Caco-2 (cell line): ENCODE results near the gene SOX2. TPM values are rescaled to one million over a fixed set of nuclear protein-coding genes. Genes with fewer than 3 reads are reported as not detected.

Source experiments
- BruUV-seq: library from RNA; stranded (reverse); fragments of 400-500 nt; replicated peaks from 2 replicates; lab custom pipeline; 2021; lab: Mats Ljungman, UMichigan
- CTCF ChIA-PET: fragments of 300-600 bp; sonication (Branson Sonifier 250); formaldehyde crosslinking; loops from one replicate; lab custom pipeline; 2022; ENCODE audit warnings: antibody characterized with exemption; lab: Charles Lee
- POLR2A ChIA-PET: fragments of 300-600 bp; sonication (Branson Sonifier 250); formaldehyde crosslinking; loops from one replicate; lab custom pipeline; 2022; ENCODE audit warnings: antibody characterized with exemption; lab: Charles Lee
- DNase-seq, 2 experiments: peaks; one replicate each; pipeline versions ENCODE4 v3.0.0 to v3.0.0-alpha.2; 2020 to 2022
- H3K27me3 ChIP-seq: replicated peaks from 2 replicates; pipeline ENCODE4 v1.6.0; 2011; ENCODE audit warnings: low read length; ENCODE audit not compliant: control insufficient read depth, insufficient read depth
- H3K36me3 ChIP-seq: 2 replicates; pipeline ENCODE4 v1.5.1; 2011; ENCODE audit warnings: low read length; ENCODE audit not compliant: control insufficient read depth, insufficient read depth
- H3K4me1 ChIP-seq: fragments of 250-450 bp; sonication (Bioruptor Pico); 2 replicates; pipeline ENCODE4 v1.5.1; 2020; ENCODE audit warnings: mild to moderate bottlenecking
- H3K4me3 ChIP-seq: 2 replicates; pipeline ENCODE4 v1.5.1; 2011; ENCODE audit warnings: low read depth, mild to moderate bottlenecking, control low read depth, low read length
- H3K9me3 ChIP-seq: fragments of 250-450 bp; sonication (Bioruptor Pico); 2 replicates; pipeline ENCODE4 v1.5.1; 2020; ENCODE audit warnings: mild to moderate bottlenecking, moderate library complexity
- H3K27ac Mint-ChIP-seq: one replicate; pipeline ENCODE4 v1.8.0; 2022; ENCODE audit warnings: mixed read lengths; ENCODE audit not compliant: unreplicated experiment
- H3K27me3 Mint-ChIP-seq: one replicate; pipeline ENCODE4 v1.8.0; 2022; ENCODE audit warnings: mixed read lengths; ENCODE audit not compliant: insufficient read depth, unreplicated experiment
- H3K36me3 Mint-ChIP-seq: one replicate; pipeline ENCODE4 v1.8.0; 2022; ENCODE audit warnings: mild to moderate bottlenecking, mixed read lengths; ENCODE audit not compliant: insufficient read depth, unreplicated experiment
- H3K4me1 Mint-ChIP-seq: one replicate; pipeline ENCODE4 v1.8.0; 2022; ENCODE audit warnings: low read depth, mixed read lengths; ENCODE audit not compliant: unreplicated experiment
- H3K4me3 Mint-ChIP-seq: one replicate; pipeline ENCODE4 v1.8.0; 2022; ENCODE audit warnings: mild to moderate bottlenecking, moderate library complexity, mixed read lengths; ENCODE audit not compliant: unreplicated experiment
- H3K9me3 Mint-ChIP-seq: one replicate; pipeline ENCODE4 v1.8.0; 2022; ENCODE audit warnings: mixed read lengths; ENCODE audit not compliant: unreplicated experiment
- CTCF ChIP-seq, 2 experiments: fragments of 200-600 bp in 1 of 2; IDR thresholded peaks; 1 replicate in 1 of 2; 2 replicates in 1 of 2; pipeline versions ENCODE4 v1.5.1 to v1.8.0; 2011 to 2022; ENCODE audit warnings: antibody characterized with exemption in 1 of 2, control low read depth in 1 of 2, inconsistent platforms in 1 of 2, low read depth in 1 of 2, low read length in 1 of 2, mild to moderate bottlenecking in 1 of 2, moderate library complexity in 1 of 2; ENCODE audit not compliant: insufficient read depth in 1 of 2, severe bottlenecking in 1 of 2, unreplicated experiment in 1 of 2
- intact Hi-C: fragments of 100-400 bp; cut with micrococcal nuclease; formaldehyde crosslinking; loops from one replicate; pipeline ENCODE4 v1.10.0; 2022; ENCODE audit not compliant: unreplicated experiment
- total RNA-seq: library from RNA; stranded (reverse); gene quantifications from 2 replicates; pipeline ENCODE4 v1.2.3, GENCODE V29; 2022

The SOX2 gene
- total RNA-seq, 1 experiment from 2014 or later = 34.1 TPM

- intact Hi-C loops = loop anchor here (5.0 kb wide), 1 partner anchor 219 kb away; no protein-coding TSS in a partner anchor
- Histone ChIP-seq H3K9me3 (no peaks in the 10 kb centered on the region), H3K4me3 (no peak overlapping the region), H3K27me3 (no peaks in the 10 kb centered on the region), H3K4me1 (peaks cover 10% of the 10 kb centered on the region), H3K36me3 (no peaks in the 10 kb centered on the region)
- no TSS peak for BruUV-seq
- ChIA-PET POLR2A (no interaction called here), CTCF (interaction anchor here (1.0 kb wide), 1 partner anchor 27 kb away, joined by 3 read pairs; no protein-coding TSS in a partner anchor)
- Mint-ChIP-seq H3K9me3 (no peaks in the 10 kb centered on the region), H3K36me3 (peaks cover 4% of the 10 kb centered on the region), H3K4me1 (no peaks in the 10 kb centered on the region), H3K4me3 (peak overlapping the region; percentile 44), H3K27me3 (no peaks in the 10 kb centered on the region), H3K27ac (no peak overlapping the region)
- DNase-seq = no peak
- no peak for TF ChIP-seq CTCF (IDR thresholded peaks at IDR 0.05; ENCODE audit: insufficient read depth in 1 of 2, low read depth in 1 of 2, low read length in 1 of 2, severe bottlenecking in 1 of 2, unreplicated experiment in 1 of 2)
Measured at GRCh38 chr3:181728470-181729340, 17.0 kb downstream of the SOX2 start.

- H3K4me1 ChIP-seq = peaks cover 10% of the 10 kb centered on the region
- H3K27me3 Mint-ChIP-seq = no peaks in the 10 kb centered on the region
- POLR2A ChIA-PET = no interaction called here
- BruUV-seq = no TSS peak
- H3K4me3 ChIP-seq = no peak overlapping the region
- DNase-seq = no peak
- no peaks in the 10 kb centered on the region for H3K36me3 ChIP-seq
- H3K4me3 Mint-ChIP-seq = no peak overlapping the region
- intact Hi-C loops = loop anchor here (5.0 kb wide), 1 partner anchor 218 kb away; no protein-coding TSS in a partner anchor
- H3K27me3 ChIP-seq = no peaks in the 10 kb centered on the region
- CTCF ChIA-PET = no interaction called here
- H3K36me3 Mint-ChIP-seq = peaks cover 4% of the 10 kb centered on the region
- H3K9me3 Mint-ChIP-seq = no peaks in the 10 kb centered on the region
- no peaks in the 10 kb centered on the region for H3K9me3 ChIP-seq
- TF ChIP-seq CTCF (IDR thresholded peaks at IDR 0.05; ENCODE audit: insufficient read depth in 1 of 2, low read depth in 1 of 2, low read length in 1 of 2, severe bottlenecking in 1 of 2, unreplicated experiment in 1 of 2) = no peak
- no peaks in the 10 kb centered on the region for H3K4me1 Mint-ChIP-seq
- no peak overlapping the region for H3K27ac Mint-ChIP-seq
Measured at GRCh38 chr3:181729341-181729869, 17.7 kb downstream of the SOX2 start.

GRCh38 chr3:181730316-181730715 is 18.6 kb downstream of the SOX2 start:
- DNase-seq = no peak
- Mint-ChIP-seq H3K27ac (no peak overlapping the region), H3K4me3 (no peak overlapping the region), H3K36me3 (peaks cover 4% of the 10 kb centered on the region), H3K27me3 (no peaks in the 10 kb centered on the region), H3K9me3 (no peaks in the 10 kb centered on the region), H3K4me1 (no peaks in the 10 kb centered on the region)
- Histone ChIP-seq H3K4me3 (no peak overlapping the region), H3K27me3 (no peaks in the 10 kb centered on the region), H3K9me3 (no peaks in the 10 kb centered on the region), H3K4me1 (peaks cover 10% of the 10 kb centered on the region), H3K36me3 (no peaks in the 10 kb centered on the region)
- TF ChIP-seq CTCF (IDR thresholded peaks at IDR 0.05; ENCODE audit: insufficient read depth in 1 of 2, low read depth in 1 of 2, low read length in 1 of 2, severe bottlenecking in 1 of 2, unreplicated experiment in 1 of 2) = no peak
- ChIA-PET POLR2A (no interaction called here), CTCF (no interaction called here)
- BruUV-seq = no TSS peak
- intact Hi-C loops = no loop called here
